Activated T-helper 9 cell treated with anti-CD3 and anti-CD28 coated beads, Interleukin-2, amount 50 U/mL, for 16 hours (primary cell): ENCODE measurements around the gene MMP25.
"Not testable (repeated sequence)": the region's sequence is repeated elsewhere in the genome, so short reads cannot be mapped to it uniquely, and the experiment has no call there.

Experiments
- DNase-seq: peaks from one replicate; pipeline ENCODE4 v3.0.0-alpha.2; 2020; ENCODE audit warnings: low read depth

MMP25 gene

DNA sequence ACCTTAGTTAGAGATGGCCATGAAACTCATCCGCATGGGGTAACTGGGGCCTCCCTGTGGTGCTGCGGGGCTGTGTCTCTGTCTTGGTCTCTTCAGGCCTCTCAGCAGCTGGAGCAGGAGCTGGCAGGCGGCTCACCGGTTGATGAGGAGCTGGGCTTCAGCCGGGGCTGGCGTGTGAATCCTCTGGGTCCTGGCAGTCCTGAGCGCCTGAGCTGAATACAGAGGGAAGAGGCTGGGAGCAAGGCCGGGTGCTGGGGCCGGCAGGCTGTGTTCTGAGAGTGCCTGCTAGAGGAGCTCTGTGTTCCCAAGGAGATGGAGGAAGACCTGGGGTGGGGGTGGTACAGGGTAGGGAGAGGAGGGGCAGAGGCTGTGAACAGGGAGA, 9.4 kb downstream of the MMP25 start:
- not testable (repeated sequence) for DNase-seq

DNA sequence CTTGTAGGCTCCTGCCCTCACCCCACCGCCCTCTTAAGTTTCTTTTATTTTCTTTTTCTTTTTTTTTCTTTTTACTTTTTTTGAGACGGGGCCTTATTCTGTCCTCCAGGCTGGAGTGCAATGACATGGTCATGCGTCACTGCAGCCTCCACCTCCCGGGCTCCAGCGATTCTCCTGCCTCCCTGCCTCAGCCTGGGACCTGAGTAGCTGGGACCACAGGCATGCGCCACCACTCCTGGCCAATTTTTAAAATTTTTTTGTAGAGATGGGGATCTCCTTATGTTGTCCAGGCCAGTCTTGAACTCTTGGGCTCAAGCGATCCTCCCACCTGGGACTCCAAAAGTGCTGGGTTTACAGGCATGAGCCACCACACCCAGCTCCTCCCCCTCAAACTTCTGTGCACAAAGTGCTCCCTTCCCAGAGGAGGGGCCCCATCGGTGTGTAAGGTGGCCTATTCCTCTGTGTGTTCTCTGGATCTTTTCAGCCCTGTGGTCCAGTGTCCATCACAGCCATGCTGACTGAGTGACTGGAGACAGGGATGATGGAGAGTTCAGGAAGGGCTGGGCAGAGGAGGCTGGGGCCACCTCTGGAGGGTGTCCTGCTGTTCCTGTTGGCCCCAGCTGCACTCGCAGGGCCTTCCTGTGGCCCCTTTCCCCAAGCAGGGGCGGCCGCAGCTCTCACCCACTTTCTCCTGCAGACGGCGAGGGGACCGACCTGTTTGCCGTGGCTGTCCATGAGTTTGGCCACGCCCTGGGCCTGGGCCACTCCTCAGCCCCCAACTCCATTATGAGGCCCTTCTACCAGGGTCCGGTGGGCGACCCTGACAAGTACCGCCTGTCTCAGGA, 10.2 kb downstream of the MMP25 start:
- DNase-seq = no peak

DNA sequence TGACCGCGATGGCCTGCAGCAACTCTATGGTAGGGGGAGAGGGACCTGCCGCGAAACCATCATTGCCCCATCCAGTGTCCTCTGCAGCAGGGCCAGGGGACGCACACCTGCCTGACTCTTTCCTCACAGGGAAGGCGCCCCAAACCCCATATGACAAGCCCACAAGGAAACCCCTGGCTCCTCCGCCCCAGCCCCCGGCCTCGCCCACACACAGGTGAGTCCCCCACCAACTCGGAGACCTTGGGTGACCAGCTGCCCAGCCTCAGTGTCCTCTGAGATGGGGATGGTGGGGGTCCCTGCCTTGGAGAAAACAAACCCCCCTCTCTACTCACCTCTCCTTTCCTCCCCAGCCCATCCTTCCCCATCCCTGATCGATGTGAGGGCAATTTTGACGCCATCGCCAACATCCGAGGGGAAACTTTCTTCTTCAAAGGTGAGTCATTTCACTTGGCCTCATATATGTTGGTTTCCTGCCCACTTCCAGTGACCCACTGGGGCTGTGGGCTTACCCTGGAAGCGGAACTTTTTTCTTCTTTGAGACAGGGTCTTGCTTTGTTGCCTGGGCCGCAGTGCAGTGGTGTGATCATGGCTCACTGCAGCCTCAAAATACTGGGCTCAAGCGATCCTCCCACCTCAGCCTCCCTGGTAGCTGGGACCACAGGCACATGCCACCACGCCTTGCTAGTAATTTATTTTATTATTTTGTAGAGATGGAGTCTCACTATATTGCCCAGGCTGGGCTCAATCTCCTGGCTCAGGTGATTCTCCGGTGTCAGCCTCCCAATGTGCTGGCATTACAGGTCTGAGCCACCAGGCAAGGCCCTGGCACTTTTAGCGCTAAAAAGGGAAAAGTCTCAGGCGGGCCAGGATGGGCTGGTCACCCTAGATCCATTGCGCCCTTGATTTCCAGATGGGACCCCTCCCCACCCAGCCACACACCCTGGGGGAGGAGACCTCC, 11.1 kb downstream of the MMP25 start:
- DNase-seq = no peak

DNA sequence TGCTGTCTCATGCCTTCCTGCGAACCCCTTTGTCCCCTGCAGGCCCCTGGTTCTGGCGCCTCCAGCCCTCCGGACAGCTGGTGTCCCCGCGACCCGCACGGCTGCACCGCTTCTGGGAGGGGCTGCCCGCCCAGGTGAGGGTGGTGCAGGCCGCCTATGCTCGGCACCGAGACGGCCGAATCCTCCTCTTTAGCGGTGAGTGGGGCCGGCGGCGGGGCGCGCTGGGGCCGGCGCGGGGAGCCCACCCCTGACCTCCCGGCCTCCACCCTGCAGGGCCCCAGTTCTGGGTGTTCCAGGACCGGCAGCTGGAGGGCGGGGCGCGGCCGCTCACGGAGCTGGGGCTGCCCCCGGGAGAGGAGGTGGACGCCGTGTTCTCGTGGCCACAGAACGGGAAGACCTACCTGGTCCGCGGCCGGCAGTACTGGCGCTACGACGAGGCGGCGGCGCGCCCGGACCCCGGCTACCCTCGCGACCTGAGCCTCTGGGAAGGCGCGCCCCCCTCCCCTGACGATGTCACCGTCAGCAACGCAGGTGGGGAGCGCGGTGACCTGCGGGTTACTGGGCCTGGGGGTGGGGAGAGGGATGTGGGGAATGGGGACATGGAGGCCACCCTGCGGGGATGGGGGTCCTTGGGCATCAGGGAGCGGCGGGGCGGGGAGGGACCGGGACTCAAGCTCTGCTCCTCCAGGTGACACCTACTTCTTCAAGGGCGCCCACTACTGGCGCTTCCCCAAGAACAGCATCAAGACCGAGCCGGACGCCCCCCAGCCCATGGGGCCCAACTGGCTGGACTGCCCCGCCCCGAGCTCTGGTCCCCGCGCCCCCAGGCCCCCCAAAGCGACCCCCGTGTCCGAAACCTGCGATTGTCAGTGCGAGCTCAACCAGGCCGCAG, 12.0 kb downstream of the MMP25 start:
- peak; percentile 46 for DNase-seq

DNA sequence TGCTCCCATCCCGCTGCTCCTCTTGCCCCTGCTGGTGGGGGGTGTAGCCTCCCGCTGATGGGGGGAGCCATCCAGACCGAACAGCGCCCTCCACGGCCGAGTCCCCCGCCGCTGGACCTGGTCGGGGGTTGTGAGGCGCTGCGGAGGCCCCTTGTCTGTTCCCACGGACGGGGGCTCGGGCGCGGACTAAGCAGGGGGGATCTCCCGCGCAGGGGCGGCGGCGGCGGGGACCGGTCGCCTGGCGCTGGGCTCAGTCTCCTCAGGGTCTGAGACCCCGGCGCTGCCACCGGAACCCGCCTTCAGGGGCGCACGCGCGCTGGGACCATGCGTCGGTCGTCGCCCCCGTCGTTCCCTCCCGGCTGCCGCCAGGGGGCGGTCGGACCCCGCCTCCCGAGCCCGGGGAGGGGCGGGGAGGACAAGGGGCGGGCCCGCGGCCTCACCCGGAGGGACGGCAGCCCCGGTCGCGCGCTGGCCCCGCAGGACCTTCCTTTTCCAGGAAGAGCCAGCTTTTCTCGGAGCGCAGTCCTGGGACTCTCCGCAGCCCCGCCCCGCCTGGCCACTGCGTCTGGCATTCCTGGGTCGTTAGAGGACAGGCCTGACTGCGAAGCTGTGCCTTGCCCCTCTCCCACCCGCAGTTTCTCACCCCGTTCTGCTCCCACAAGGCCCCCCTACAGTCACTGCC, 12.8 kb downstream of the MMP25 start:
- peak; percentile 85 for DNase-seq

DNA sequence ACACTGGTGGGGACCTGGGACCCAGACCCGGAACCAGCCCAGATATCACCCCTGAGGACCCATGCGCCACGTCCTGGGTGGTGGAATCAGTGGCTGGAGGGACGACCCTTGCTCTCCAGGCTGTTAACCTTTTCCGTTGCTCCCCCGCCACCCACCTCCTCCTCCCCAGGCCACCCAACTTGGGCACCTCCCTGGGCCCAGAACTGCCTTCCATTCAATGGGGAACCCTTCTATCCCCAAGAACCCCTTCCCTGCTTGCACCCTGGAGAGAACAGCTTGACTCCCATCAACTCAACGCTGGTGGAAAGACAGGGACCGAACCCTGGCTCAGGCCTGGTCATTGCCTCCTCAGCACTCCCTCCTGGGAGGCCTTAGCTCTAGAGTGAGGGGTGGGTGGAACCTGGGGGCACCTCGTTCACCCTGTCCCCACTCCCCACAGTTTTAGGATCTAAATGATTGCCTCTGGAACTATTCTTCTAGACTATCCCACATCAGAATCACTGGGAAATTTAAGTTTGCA, 13.4 kb downstream of the MMP25 start:
- DNase-seq = no peak

DNA sequence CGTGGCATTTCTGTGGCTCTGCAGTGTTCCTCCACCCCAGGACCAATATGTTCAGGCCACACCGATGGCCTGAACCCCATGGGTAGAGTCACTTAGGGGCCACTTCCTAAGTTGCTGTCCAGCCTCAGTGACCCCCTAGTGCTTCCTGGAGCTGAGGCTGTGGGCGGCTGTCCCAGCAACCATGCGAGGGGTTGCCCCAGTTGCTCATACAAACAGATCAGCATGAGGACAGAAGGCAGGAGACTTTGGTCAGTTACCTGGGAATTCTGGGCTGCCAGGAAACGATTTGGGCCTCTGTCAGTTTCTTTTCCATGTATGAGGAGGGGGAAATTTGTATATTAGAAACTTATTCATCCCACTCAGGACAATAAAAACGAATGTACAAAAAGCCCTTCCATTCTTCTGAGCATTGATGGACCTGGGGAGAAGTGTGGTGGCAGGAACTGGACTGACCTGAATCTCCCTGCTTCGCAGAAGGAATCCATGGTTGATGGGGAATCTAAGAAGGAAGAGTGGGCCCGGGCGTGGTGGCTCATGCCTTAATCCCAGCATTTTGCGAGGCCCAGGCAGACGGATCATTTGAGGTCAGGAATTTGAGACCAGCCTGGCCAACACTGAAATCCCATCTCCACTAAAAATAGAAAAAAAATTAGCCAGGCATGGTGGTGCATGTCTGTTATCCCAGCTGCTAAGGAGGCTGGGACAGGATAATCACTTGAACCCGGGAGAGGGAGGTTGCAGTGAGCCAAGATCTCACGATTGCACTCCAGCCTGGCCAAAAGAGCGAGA, 14.2 kb downstream of the MMP25 start:
- no peak for DNase-seq

DNA sequence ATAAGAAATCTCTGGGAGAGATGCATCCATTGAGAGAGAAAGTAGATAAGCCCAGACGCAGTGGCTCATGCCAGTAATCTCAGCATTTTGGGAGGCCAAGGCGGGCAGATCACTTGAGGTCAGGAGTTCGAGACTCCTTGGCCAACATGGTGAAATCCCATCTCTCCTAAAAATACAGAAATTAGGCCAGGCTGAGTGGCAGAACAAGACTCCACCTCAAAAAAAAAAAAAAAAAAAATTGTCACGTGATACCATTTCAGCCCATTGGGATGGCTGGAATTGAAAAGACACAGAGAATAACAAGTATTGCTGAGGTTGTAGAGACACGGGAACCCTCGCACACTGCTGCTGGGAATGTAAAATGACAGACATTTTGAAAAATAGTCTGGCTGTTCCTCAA, 16.2 kb downstream of the MMP25 start:
- DNase-seq = no peak

DNA sequence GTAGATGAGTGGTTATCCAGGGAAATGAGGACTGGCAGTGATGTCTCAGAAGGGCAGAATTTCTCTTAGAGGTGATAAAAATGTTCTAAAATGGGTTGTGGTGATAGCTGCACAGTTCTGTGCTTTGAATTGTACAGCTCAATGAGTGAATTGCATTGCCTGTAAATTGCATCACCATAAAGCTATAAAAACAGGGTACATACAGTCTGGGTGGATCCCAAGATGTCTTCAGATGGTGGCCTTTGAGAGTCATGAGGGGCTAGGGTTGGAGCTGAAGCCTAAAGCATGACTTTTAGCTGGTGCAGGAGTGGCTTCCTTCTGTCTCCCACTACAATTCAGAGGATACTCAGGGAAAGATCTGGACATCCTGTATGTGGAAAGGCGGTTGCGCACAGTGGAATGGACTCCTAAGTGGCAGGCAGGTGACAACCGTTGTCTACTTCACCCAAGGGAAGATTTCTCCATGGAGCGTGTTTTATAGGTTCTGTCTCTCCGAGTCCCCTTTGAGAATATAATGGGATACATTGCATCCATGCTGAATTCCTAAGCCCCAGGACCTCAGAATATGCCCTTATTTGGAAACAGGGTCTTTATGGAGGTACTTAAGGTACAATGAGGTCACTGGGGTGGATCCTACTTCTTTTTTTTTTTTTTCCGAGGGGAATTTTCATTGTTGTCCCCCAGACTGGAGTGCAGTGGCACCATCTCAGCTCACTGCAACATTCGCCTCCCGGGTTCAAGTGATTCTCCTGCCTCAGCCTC, 17.4 kb downstream of the MMP25 start:
- no peak for DNase-seq

DNA sequence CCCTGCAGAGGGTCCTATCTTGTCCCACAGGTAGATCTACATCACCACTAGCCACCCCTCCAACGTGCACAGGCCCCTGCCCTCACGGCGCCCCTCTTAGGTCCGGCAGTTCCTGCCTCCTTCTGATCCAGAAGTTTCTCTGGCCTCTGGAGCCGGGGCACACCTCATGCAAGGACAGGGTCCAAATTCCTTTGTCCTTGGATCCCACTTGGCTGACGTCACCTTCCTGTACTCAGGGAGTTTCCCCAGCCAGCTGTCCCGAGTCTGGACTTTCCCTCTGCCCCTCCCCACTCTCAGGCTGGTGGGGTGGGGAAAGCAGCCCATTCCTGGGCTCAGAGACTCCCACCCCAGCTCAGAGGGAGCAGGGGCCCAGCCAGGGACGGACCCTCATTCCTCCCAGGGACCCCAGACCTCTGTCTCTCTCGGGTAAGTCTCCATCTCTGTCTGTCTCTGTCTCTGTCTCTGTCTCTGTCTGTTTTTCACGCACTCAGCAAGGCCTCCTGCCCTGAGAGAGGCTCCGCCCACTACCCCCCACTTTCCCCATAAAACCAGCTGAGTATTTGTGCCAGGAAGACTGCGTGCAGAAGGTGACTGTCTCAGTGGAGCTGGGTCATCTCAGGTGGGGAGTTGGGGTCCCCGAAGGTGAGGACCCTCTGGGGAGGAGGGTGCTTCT, 18.8 kb downstream of the MMP25 start, which contains the start of gene IL32:
Gene IL32, plus strand, starts transcription at position 572 of the 673 bp plus-strand sequence. CDS start 172 bp downstream, outside the sequence.
- DNase-seq = peak; percentile 53

DNA sequence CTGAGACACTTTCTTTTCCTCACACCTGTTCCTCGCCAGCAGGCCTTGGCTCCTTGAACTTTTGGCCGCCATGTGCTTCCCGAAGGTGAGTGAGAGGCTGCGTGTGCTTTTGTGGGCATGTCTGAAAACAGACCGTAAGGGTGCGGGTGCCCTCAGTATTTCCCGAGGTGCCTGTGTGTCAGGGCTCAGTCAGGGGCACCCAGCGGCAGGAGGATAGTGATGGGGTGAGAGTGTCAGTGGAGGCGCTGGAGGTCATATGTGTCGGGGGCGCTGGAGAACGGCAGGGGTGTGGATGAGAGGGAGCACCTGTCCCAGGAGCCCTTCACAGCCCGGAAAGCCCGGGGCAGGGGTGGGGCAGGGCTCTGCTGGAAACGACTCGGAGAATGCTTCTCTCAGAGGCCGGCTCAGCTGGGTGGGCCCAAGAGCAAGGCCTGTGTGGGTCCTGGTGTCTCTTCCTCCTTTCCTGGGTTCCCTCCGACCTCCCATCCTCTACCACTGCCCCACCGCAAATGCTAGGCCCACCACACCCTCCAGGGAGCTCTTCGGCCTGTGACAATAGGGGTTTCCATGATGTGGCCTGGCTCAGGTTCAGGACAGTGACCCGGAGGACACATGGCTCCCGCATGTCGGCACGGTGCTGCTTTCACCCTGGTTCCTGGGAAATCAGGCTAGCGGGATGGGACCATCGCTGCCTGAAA, 19.5 kb downstream of the MMP25 start:
- DNase-seq = no peak

DNA sequence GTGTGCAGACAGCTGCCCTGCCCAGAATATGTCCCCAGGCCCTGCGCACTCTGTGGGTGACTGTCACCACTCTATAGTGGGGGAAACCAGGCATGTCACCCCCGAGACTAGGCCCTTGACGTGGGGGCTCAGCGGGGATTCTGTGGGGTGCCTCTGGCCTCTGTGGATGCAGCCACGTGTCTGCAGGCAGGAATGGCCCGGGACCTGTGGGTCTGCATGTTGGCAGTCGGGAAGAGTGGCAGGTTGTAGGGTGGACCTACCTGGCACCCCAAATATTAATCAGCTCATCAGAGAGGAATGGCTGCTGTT, 20.0 kb downstream of the MMP25 start:
- no peak for DNase-seq

DNA sequence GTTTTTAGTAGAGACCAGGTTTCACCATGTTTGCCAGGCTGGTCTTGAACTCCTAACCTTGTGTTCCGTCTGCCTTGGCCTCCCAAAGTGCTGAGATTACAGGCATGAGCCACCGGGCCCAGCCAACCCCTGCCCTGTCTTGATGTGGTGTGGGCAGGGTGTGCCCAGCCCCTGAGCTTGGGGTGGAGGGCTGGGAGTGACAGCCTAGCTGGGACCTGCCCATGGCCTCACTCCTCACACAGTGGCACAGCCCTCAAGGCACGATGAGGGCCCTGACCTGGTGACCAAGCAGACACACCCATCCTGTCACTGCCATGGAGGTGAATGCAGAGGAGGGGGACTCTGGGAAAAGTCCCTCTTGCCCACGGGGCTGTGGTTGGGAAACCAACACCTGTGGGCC, 22.1 kb downstream of the MMP25 start:
- DNase-seq = no peak

DNA sequence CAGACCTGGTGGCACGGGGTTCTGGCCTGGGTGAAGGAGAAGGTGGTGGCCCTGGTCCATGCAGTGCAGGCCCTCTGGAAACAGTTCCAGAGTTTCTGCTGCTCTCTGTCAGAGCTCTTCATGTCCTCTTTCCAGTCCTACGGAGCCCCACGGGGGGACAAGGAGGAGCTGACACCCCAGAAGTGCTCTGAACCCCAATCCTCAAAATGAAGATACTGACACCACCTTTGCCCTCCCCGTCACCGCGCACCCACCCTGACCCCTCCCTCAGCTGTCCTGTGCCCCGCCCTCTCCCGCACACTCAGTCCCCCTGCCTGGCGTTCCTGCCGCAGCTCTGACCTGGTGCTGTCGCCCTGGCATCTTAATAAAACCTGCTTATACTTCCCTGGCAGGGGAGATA, 22.8 kb downstream of the MMP25 start:
- DNase-seq = not testable (repeated sequence)

DNA sequence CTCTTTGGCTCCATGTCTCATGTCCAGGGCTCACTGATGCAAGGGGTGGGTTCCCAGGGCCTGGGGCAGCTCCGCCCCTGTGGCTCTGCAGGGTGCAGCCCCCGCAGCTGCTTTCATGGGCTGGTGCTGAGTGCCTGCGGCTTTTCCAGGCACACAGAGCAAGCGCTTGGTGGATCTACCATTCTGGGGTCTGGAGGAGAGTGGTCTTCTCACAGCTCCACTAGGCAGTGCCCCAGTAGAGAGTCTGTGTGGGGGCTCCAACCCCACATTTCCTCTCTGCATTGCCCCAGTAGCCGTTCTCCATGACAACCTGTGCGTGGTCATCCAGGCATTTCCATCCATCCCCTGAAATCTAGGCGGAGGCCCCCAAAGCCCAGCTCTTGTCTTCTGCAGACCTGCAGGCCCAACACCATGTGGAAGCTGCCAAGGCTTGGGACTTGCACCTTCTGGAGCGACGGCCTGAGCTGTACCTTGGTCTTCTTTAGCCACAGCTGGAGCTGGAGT, 24.3 kb downstream of the MMP25 start:
- no peak for DNase-seq

DNA sequence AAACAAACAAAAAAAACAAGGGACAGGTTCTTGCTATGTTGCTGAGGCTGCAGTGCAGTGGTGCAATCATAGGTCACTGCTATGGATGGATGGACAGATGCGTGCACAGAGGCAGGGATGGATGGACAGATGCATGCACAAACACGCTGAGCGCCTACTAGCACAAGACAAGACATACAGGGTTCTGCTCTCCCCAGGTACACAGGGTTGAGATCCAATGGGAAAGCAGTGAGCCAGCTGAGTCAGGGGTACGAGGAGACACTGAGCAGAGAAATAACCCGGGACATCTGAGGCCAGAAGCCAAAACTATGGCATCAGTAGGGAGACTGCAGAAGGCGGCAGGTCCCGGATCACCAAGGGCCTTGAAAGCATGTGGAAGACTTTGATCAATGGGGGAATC, 25.3 kb downstream of the MMP25 start:
- no peak for DNase-seq

DNA sequence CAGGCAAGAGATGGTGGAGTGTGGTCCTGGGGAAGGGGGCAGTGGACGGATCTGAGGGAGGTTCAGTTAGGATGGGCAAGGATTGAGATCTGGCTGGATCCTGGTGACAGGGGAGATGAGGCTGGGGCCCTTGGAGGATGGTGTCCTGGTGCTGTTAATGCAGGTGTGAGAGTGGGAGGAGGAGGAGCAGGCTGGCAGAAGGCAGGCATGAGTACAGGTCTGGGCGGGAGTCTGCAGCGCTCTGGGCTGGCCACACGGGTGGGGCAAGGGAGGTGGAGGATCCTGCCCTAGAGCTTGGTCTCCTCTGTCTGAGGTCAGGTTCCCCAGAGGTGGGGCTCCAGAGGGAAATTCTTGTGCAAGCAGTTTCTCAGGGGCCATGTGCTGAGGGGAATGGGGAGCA, 25.8 kb downstream of the MMP25 start:
- not testable (repeated sequence) for DNase-seq

DNA sequence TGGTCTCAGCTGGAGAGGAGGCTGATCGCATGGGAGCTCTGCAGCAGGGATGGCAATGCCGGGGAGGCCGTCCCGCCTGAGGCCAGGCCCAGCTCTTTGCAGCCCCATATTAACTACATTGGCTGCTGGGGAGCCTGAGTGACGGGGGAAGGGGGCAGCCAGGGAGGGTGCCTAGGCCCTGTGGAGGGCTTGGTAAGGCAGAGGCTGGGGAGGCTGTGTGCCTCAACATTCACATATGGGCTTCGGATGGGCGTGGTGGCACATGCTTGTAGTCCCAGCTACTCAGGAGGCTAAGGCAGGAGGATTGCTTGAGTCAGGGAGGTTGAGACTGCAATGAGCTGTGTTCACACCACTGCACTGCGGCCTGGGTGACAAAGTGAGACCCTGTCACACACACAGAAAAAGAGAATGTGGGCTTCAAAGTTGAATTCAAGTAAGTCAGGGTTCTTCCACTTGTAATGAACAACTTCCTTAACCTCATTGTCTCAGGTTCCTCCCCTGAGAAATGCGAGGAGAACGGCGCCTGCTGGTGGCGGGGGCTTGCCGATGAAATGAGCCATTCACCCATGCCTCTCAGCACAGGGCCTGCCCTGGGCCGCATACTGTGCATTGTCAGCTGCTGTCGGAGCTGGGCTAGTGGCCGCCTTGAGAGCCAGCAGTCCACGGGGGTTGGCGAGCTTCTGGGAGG, 26.4 kb downstream of the MMP25 start:
- DNase-seq = not testable (repeated sequence)
